Neural cell (in vitro differentiated cells): ENCODE measurements around the gene ARID1B. TPM values are rescaled to one million over a fixed set of nuclear protein-coding genes. Genes with fewer than 3 reads are reported as not detected.
A peak's percentile ranks its signal among the peaks of the same experiment; 100 is the strongest.

Source experiments
- H2AFZ ChIP-seq: fragments of 200-600, 300-800 bp; sonication (generic), shearing (Covaris generic); 2 replicates; pipeline ENCODE4 v1.6.0; 2014; ENCODE audit warnings: low read depth, mild to moderate bottlenecking, antibody characterized with exemption, low read length, moderate library complexity
- H3F3A ChIP-seq: fragments of 200-600 bp; shearing (Covaris generic); 2 replicates; pipeline ENCODE4 v1.6.1; 2016; ENCODE audit warnings: mild to moderate bottlenecking, moderate library complexity, mixed read lengths, antibody characterized with exemption, low read length; ENCODE audit not compliant: insufficient read depth, poor library complexity, severe bottlenecking
- H3K27ac ChIP-seq: fragments of 200-600, 300-800 bp; sonication (generic), shearing (Covaris generic); 2 replicates; pipeline ENCODE4 v1.5.1; 2014; ENCODE audit warnings: mild to moderate bottlenecking, low read length, moderate library complexity
- H3K27me3 ChIP-seq: fragments of 300-800, 200-600 bp; sonication (generic), shearing (Covaris generic); 2 replicates; pipeline ENCODE4 v1.6.0; 2014; ENCODE audit warnings: mild to moderate bottlenecking, low read depth, low read length, moderate library complexity; ENCODE audit not compliant: insufficient read depth
- H3K36me3 ChIP-seq: fragments of 300-800, 200-600 bp; sonication (generic), shearing (Covaris generic); 2 replicates; pipeline ENCODE4 v1.5.1; 2014; ENCODE audit warnings: mild to moderate bottlenecking, antibody characterized with exemption, low read length, moderate library complexity; ENCODE audit not compliant: insufficient read depth
- H3K4me2 ChIP-seq: fragments of 300-800, 200-600 bp; sonication (generic), shearing (Covaris generic); 2 replicates; pipeline ENCODE4 v1.6.0; 2014; ENCODE audit warnings: mild to moderate bottlenecking, low read length
- H3K4me3 ChIP-seq: fragments of 300-800, 200-600 bp; sonication (generic), shearing (Covaris generic); 2 replicates; pipeline ENCODE4 v1.5.1; 2014; ENCODE audit warnings: mild to moderate bottlenecking, low read length, moderate library complexity
- H3K79me2 ChIP-seq: fragments of 200-600 bp; shearing (Covaris generic); replicated peaks from 2 replicates; pipeline ENCODE4 v1.6.0; 2014; ENCODE audit warnings: mild to moderate bottlenecking, low read length, moderate library complexity; ENCODE audit not compliant: insufficient read depth
- H3K9ac ChIP-seq: fragments of 300-800, 200-600 bp; sonication (generic), shearing (Covaris generic); 2 replicates; pipeline ENCODE4 v1.6.1; 2016; ENCODE audit warnings: mild to moderate bottlenecking, low read length, mixed read lengths
- H3K9me2 ChIP-seq: fragments of 200-600 bp; shearing (Covaris generic); 2 replicates; pipeline ENCODE4 v1.6.1; 2016; ENCODE audit warnings: mild to moderate bottlenecking, low read length, mixed read lengths; ENCODE audit not compliant: insufficient read depth
- H3K9me3 ChIP-seq: fragments of 200-600, 300-800 bp; sonication (generic), shearing (Covaris generic); 2 replicates; pipeline ENCODE4 v1.6.1; 2016; ENCODE audit warnings: mild to moderate bottlenecking, mixed run types, low read length, moderate library complexity, mixed read lengths
- H4K20me1 ChIP-seq: fragments of 200-600 bp; shearing (Covaris generic); 2 replicates; pipeline ENCODE4 v1.6.1; 2016; ENCODE audit warnings: mild to moderate bottlenecking, mixed run types; ENCODE audit not compliant: insufficient read depth
- CTCF ChIP-seq: fragments of 450-650 bp; IDR thresholded peaks from 2 replicates; pipeline ENCODE4 v1.5.1; 2014; ENCODE audit warnings: antibody characterized with exemption, mild to moderate bottlenecking, moderate library complexity; ENCODE audit not compliant: poor library complexity, severe bottlenecking
- EP300 ChIP-seq: fragments of 450-650 bp; conservative IDR thresholded peaks from 2 replicates; pipeline ENCODE4 v1.6.1; 2014; ENCODE audit warnings: antibody characterized with exemption, mild to moderate bottlenecking, moderate library complexity; ENCODE audit not compliant: poor library complexity, severe bottlenecking
- EZH2 ChIP-seq: fragments of 200-600, 300-800 bp; shearing (Covaris generic), sonication (generic); IDR thresholded peaks from 2 replicates; pipeline ENCODE4 v1.6.1; 2014; ENCODE audit warnings: antibody characterized with exemption, low read length, borderline replicate concordance, mild to moderate bottlenecking; ENCODE audit not compliant: insufficient read depth, poor library complexity, severe bottlenecking
- POLR2AphosphoS5 ChIP-seq: IDR thresholded peaks from 2 replicates; pipeline ENCODE4 v1.6.1; 2012
- RAD21 ChIP-seq: fragments of 450-650 bp; conservative IDR thresholded peaks from 2 replicates; pipeline ENCODE4 v1.6.1; 2014; ENCODE audit warnings: antibody characterized with exemption, mild to moderate bottlenecking, moderate library complexity
- SMC3 ChIP-seq: fragments of 450-650 bp; conservative IDR thresholded peaks from 2 replicates; pipeline ENCODE4 v1.6.1; 2014; ENCODE audit warnings: antibody characterized with exemption, mild to moderate bottlenecking, moderate library complexity; ENCODE audit not compliant: poor library complexity
- TAF1 ChIP-seq: IDR thresholded peaks from 2 replicates; pipeline ENCODE4 v1.6.1; 2012; ENCODE audit warnings: low read depth
- polyA plus RNA-seq: library from polyadenylated mRNA; depleted of rRNA; stranded (reverse); fragments of >200 nt; gene quantifications from 2 replicates; pipeline ENCODE4 v1.2.3, GENCODE V29; 2014
- TF ChIP-seq, protein P1 (sequence below): IDR thresholded peaks from 2 replicates; pipeline ENCODE4 v1.6.1; 2012; ENCODE audit warnings: borderline replicate concordance

The ARID1B gene
- polyA plus RNA-seq, 1 donor from 2014 or later: 35.0 TPM

- Histone ChIP-seq H3K4me2 (peak overlapping the region; percentile 68), H3K27me3 (no peaks in the 10 kb centered on the region), H3K9me3 (no peaks in the 10 kb centered on the region), H3K9ac (no peak overlapping the region), H3K9me2 (no peaks in the 10 kb centered on the region), H3K79me2 (peaks cover 93% of the 10 kb centered on the region), H3K4me3 (peak overlapping the region; percentile 89), H3K36me3 (peaks cover 3% of the 10 kb centered on the region), H3K27ac (no peak overlapping the region), H4K20me1 (peaks cover 17% of the 10 kb centered on the region), H2AFZ (no peak overlapping the region), H3F3A (peaks cover 3% of the 10 kb centered on the region)
- TF ChIP-seq EZH2 (no peak), SMC3 (no peak), EP300 (no peak), CTCF (no peak), POLR2AphosphoS5 (no peak)
These were observed 6.8 kb downstream of the ARID1B start for GRCh38 chr6:156783958-156784357.

DNA sequence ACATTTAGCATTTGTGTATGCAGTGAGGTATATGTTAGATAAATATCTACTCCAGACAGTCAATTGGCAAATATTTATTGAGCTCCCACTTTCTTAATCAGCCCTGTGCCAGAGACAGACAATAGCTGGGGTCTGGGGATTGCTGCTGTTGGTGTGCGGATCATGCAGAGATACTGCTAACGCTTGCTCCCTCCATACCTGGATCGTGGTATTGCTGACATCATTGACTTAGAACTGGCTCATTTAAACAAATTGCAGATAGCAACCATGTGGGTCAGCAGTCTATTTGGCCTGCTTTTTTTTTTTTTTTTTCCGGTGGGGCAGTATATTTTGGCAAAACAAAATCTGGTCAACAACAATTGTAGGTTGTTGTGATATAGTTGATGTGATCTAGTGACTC, 9.5 kb downstream of the ARID1B start:
- H3K4me3 ChIP-seq: no peak overlapping the region
- no peaks in the 10 kb centered on the region for H3F3A ChIP-seq
- H3K27ac ChIP-seq: no peak overlapping the region
- TF ChIP-seq CTCF: no peak
- TF ChIP-seq POLR2AphosphoS5: no peak
- no peak for TF ChIP-seq TAF1
- TF ChIP-seq EP300: no peak
- no peak for TF ChIP-seq RAD21
- TF ChIP-seq, protein P1, sequence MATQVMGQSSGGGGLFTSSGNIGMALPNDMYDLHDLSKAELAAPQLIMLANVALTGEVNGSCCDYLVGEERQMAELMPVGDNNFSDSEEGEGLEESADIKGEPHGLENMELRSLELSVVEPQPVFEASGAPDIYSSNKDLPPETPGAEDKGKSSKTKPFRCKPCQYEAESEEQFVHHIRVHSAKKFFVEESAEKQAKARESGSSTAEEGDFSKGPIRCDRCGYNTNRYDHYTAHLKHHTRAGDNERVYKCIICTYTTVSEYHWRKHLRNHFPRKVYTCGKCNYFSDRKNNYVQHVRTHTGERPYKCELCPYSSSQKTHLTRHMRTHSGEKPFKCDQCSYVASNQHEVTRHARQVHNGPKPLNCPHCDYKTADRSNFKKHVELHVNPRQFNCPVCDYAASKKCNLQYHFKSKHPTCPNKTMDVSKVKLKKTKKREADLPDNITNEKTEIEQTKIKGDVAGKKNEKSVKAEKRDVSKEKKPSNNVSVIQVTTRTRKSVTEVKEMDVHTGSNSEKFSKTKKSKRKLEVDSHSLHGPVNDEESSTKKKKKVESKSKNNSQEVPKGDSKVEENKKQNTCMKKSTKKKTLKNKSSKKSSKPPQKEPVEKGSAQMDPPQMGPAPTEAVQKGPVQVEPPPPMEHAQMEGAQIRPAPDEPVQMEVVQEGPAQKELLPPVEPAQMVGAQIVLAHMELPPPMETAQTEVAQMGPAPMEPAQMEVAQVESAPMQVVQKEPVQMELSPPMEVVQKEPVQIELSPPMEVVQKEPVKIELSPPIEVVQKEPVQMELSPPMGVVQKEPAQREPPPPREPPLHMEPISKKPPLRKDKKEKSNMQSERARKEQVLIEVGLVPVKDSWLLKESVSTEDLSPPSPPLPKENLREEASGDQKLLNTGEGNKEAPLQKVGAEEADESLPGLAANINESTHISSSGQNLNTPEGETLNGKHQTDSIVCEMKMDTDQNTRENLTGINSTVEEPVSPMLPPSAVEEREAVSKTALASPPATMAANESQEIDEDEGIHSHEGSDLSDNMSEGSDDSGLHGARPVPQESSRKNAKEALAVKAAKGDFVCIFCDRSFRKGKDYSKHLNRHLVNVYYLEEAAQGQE: no peak
- no peak for TF ChIP-seq EZH2
- peaks cover 100% of the 10 kb centered on the region for H3K79me2 ChIP-seq
- H3K9ac ChIP-seq: no peak overlapping the region
- H2AFZ ChIP-seq: no peak overlapping the region
- no peaks in the 10 kb centered on the region for H3K9me2 ChIP-seq
- H4K20me1 ChIP-seq: peaks cover 14% of the 10 kb centered on the region
- H3K27me3 ChIP-seq: no peaks in the 10 kb centered on the region
- H3K4me2 ChIP-seq: no peak overlapping the region
- H3K36me3 ChIP-seq: peaks cover 3% of the 10 kb centered on the region
- no peaks in the 10 kb centered on the region for H3K9me3 ChIP-seq
